A204.1 (cell line): ENCODE results near the gene RBBP6.

ENCODE experiments used
- FAIRE-seq: peaks from 2 replicates; lab custom pipeline; 2012; peaks lifted over from hg19 to GRCh38; lab: Jason Lieb, UNC

Gene RBBP6

DNA sequence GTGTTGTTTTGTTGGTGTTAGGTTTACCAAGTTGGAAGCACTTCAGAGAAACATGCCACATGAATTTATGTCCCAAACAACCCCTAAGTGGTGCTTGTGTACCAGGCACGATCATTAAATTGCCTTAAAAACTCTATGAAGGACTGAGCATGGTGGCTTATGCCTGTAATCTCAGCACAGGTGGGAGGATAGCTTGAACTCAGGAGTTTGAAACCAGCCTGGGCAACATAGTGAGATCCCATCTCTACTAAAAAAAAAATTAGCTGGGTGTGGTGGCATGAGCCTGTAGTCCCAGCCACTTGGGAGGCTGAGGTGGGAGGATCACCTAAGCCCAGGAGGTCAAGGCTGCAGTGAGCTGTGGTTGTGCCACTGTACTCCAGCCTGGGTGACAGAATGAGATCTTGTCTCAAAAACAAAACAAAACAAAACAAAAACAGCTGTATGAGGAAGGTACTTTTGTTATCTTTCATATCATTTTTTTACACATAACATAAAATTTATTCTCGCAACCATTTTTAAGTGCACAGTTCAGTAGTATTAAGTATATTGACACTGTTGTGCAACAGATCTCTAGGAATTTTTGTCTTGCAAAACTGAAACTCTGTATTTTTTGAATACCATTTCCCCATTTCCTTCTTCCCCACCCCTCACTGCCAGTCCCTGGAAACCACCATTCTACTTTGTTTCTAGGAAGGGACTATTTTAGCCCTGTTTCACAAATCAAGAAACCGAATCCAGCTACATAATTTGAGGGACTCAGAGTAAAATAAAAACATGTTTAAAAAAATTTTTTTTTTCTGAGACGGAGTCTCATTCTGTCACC, 14.3 kb upstream of the RBBP6 start:
- no peak for FAIRE-seq

DNA sequence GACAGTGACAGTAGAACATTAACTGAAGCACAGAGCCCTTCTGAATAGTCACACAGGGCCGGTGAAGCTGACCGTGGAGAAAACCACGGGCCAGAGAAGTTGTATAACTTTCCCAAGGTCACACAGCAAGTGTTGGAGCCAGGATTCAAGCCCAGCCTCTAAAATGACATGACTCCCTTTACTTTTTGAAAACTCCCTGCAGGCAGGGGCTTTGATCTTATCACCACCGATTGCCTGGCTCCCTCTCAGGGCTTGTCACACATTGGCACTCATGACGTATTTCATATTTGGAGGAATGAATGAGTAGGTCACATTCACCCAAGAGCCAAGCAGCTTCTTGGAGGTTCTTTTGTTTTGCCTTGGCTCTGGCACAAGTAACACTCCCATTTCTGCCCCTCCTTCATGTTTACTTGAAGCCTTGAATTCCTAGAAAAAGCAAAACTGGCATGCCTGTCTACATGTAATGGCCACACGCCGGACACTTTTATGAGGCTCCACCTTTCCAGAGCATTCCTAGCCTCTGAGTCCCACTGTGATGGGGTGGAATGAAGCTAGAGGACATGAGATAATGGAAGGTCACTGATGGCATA, 13.3 kb upstream of the RBBP6 start:
- FAIRE-seq = no peak

DNA sequence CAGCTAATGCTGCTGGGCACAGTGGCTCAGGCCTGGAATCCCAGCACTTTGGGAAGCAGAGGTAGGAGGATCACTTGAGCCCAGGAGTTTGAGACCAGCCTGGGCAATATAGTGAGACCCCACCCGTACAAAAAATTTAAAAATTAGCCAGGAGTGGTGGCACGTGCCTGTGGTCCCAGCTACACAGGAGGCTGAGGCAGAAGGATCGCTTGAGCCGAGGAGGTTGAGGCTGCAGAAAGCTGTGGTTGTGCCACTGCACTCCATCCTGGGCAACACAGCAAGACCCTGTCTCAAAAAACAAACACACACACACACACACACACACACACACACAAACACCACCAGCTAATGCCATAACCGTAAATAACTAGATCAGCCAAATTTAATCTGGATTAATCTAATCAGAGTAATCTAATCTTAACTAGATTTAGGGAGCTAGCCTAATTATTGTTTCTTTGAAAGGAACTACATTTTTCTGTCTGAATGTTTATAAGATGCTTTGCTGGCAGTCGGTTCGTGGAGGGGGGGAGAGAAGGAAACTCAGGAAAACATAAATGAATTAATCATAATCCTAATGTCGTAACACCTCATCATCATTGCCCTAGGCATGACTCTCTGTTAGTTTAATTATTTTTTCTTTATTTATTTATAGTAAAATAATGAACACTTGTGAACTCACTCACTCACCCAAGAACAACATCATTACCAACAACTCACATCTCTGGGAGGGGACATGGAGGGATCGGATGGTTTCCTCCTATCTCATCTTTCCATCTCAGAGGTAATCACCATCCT, 12.5 kb upstream of the RBBP6 start:
- no peak for FAIRE-seq

DNA sequence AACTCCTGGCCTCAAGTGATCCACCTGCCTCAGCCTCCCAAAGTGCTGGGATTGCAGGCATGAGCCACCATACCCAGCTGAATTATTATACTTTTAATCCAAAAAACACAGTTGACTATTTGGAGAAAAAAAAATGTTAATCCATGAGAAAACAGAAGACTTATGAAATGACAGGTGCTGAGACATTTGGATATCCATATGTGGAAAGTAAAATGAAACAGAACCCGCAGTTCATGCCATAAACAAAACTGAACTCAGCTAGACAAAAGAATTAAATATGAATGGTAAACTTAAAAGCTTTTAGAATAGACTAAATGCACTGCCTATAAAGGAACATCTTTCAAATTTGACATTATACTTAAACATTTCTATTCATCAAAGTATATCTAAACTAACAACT, 8.2 kb upstream of the RBBP6 start:
- no peak for FAIRE-seq

DNA sequence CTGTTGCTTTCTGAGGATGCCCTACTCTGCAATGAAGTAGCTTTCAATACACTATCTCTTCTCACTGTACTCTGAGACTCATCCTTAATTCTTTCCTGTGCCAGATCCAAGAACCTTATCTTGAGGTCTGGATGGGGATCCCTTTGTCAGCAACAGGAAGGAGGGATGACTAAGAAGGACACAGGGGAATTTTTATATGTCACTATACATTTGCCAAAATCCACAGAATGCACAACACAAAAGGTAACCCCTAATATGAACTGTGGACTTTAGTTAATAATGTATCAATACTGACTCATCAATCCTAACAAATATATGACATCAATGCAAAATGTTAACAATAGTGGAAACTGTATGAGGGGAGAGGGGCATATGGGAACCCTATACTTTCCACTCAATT, 4.7 kb upstream of the RBBP6 start:
- FAIRE-seq = no peak

DNA sequence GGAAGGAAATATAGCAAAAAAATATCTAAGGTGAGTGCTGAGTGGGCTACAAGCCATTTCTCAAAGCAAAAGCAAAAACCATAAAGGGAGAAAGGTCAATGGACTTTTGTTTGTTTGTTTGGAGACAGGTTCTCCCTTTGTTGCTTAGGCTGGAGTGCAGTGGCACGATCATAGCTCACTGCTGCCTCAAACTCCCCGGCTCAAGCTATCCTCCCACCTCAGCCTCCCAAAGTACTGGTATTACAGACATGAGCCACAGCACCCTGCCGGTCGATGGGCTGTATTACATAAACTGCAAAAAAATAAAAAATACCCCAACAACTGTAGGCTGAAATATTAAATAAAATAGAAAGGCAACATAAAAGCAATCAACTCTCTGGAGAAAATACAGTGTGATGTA, 3.5 kb upstream of the RBBP6 start:
- FAIRE-seq = no peak

DNA sequence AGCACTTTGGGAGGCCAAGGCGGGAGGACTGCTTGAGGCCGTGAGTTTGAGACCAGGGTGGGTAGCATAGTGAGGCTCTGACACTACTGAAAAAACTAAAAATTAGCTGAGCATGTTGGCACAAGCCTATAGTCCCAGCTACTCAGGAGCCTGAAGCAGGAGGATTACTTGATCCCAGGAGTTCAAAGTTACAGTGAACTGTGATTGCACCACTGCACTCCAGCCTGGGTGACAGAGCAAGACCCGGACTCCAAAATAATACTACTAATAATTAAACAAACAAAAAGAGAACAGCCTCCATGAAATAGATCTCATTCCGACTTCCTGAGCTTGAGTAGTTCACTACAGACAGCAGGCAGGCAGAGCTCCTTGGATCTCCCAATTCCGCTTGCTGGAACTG, 2.7 kb upstream of the RBBP6 start:
- no peak for FAIRE-seq

DNA sequence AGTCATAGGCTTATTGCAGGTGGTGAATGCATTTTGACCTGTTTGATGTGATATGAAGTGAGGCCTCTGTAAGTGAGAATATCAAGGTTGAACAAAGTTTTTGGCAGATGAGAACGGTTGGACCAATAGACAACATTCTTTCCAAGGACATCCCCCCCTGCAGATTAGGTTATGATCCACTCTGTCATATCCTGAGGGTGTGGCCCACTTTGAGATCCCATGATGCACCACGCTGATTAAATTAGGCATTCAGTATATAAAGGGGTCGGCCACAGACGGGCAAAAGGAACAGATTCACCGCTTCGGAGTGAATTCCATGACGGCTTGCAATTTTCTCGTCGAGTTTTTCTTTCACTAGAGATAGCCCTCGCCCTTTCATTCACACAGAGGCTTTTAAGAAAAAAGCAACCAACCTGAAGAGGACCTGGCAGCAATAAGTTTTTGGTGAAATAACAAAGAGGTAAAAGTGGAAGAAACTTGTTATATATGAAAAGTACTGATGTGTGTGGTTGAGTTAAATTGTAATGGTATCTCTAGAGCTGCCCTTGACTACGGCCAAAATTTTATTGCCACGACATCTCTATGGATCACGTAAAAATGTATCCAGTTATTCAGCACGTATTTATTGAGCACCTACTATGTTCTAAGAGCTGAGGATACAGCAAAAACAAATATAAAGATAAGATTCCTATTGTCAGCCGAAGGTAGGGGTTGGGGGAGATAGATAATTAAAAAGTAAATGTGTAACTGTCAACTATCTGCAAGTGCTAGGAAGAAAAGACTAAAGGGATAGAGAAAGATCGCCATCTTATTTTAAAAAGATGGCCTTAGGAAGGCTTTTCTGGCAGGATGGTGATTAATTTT, 1.7 kb upstream of the RBBP6 start:
- FAIRE-seq = no peak

DNA sequence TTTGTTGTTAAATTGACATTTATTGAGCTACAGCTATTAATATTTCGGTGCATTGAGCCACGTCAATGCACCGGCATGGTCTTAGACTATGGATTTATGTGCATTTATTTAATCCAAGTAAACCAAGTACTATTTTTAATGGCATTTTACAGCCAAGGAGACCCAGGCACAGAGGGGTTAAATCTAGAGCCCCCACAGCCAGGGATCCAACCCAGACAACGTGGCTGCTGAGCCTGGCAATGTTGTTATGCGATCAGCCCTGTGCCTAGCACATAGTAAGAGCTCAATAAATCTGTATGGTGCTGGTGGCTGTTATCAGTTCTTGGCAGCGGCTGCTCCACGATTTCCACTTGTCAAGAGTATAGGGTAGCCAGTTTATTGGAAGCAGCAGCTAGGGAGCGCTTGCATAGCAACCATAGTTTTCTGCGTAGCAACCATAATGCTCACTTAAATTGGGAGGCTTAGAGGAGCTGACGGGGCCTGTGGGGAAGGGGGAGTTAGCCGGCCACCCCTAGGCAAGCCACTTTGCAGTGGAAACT, 541 bp upstream of the RBBP6 start:
- FAIRE-seq = no peak

DNA sequence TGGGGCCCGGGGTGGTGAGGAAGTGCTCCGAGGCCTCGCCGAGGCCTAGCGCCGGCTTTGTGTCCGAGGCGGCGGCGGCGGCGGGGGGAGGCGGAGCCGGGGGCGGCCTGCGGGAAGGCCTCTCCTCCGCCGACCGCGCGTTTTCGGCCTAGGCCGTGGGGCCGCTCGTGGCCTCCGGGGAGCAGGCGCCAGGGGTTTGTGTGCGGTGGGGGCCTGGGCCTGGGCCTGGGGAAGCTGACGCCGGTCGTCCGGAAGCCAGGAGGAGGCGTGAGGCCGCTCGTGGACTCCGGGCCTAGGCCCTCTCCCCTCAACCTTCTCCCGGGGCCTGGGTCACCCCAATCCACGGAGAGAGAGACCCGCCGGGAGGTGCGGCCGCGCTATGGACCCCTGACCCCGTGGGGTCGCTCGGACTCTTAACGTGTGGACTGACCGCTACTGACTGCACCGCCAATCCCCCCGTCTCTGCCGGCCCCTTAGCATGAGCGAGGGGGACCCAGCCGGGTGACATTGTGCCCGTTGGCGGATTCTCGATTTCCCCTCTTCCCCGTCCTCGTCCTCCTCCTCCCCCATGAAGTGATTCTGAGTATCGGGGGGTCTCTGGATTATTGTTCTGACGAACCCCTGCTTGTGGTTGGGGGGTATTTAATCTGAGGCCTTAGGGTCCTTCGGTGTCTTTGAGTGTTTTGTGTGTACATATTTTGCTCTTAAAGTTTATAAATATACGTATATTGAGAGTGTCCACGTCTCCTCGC, 660 bp downstream of the RBBP6 start:
- no peak for FAIRE-seq

DNA sequence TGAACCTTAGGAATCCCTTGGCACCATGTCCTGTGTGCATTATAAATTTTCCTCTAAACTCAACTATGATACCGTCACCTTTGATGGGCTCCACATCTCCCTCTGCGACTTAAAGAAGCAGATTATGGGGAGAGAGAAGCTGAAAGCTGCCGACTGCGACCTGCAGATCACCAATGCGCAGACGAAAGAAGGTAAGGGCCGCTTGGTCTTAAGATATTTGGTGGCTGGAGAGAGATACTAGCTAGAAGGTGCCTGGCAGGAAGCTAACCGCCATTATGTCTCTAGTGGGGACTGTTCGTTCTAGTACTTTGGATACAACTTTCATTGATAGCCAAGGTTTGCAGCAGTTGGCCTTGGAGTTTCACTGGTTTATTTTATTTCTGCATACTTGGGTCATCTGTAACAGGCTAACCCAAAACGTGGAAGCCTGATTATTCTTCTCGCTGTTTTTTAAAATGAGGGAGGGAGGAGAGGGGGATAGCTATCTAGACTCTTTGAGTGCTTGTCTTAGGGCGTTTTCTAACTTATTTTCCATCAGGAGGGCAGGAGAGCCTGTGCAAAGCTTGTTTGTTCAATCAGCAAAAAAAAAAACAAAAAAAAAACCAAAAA, 1.3 kb downstream of the RBBP6 start:
- FAIRE-seq = no peak

DNA sequence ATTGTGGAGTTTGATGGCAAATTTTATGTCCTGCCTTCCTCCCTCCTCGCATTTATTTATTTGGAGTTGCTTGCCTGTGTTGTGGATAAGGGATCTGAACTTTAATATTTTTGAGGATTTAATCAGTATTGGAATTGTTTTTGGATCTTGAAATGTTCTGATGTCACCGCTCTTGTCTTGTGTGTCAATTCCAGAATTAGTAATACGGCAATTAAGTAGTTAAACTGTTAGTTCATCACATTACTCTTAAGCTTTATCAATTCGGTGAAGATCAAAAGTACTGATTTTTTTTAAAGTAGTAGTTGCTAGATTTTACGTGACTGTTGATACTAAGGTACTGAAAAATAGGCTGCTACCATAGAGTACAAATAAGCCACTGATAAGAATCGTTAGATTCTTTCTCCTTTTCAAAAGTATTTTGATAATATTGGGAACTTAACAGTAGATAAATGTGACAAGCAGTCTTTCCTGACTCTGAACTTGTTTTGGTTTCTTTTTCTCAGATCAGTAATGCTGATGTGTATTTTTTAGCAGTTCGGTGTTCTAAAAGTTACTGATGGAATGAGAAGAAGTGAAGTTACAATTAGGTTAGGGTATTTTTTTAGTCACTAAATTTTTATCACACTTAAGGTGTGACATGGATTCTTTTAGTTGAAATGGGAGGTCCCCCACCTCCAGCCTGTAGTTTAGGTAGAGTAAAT, 2.0 kb downstream of the RBBP6 start:
- no peak for FAIRE-seq

DNA sequence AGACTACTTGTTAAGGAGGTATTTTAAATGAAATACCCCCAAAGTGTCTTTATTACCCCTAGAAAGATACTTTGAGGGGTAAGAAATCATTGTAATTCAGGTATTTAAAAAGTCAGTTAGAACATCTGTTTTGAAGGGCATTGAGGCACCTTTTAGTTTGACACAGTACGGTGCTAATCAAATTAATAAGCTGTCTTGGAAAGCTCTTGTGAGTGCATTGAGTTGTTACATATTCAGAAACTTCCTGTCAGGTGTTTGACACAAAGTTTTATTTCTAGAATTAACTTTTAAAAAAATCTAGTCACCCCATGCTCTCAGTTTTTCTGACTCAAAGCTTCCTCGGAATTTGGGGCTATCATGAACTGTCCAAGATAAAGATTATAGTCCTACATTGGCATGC, 4.6 kb downstream of the RBBP6 start:
- FAIRE-seq = no peak

DNA sequence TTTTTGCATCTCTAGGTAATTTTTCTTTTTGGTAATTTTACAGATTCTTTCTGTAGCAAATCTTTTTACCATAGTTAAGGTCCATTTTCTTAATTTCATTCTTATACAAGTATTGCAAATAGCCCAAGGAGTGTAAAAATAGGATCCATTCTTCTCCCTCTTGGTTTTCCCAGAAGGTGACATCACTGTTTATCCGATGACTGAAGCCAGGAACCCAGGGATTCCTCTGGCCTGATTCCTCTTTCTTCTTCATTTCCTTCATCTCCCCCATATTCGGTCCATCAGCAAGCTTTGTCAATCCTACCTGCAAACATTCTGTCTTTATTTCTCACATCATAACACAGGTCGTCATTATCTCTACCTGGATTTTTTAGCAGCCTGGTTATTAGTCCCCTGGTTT, 5.3 kb downstream of the RBBP6 start:
- FAIRE-seq = no peak

DNA sequence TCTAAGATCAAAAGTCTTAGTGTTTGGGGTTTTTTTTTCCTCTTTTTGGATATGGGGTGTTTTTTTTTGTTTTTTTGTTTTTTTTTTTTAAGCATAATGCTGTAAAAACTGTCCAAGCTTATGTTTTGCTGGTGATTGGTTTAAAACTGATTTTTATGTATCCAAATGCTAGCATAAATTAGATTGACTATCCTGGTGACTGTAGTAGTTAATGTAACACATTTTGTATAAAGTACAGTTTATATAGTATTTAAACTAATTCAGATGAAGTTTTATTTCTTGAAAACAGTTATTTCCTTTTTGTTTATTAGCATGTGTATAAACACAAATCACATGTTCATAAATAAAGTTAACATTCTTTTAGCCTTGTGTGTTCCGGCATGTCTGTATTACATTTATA, 10.9 kb downstream of the RBBP6 start:
- FAIRE-seq = no peak

DNA sequence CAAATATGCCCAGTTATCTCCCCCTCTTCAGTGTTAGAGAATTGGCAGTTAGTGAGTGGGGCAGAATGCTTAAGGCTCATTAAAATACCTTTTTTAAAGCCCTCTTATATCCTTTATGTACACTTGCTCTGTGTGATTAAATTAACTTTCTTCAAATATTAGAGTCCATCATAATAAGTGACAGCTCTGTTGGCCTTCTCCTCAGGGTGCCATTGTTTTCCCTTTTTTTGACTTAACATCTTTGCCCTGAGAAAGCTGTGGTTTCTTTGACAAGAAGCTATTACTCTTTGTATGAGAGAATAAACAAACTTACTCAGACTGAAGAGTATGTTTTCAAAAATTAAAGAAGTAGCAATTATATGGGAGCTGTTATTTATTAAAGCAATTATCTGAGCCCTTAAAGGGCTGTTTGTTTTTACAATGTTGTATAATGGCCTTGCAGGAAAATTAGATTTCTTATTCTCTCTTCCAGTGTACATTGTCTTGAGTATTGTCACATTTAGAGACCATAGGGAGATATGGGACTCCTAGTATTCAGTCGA, 13.4 kb downstream of the RBBP6 start:
- FAIRE-seq = no peak

DNA sequence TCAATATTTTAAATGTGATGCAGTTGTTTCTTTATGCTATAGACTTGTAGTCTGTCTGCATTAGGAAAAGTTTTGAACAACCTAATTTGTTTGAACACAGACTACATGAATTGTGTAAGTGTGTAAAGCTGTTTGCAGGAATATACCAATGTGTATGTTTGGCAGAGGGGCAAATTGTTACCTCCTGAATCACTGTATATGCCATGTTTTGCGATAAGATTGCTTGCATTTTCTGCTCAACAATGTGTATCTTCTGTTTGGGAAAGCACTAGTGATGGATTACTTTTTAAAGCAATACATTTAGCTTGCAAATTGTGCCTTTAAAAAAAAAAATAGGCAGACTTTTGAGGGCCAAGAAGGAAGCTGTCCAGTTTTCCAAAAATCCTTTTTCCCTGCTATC, 14.6 kb downstream of the RBBP6 start:
- FAIRE-seq = no peak

DNA sequence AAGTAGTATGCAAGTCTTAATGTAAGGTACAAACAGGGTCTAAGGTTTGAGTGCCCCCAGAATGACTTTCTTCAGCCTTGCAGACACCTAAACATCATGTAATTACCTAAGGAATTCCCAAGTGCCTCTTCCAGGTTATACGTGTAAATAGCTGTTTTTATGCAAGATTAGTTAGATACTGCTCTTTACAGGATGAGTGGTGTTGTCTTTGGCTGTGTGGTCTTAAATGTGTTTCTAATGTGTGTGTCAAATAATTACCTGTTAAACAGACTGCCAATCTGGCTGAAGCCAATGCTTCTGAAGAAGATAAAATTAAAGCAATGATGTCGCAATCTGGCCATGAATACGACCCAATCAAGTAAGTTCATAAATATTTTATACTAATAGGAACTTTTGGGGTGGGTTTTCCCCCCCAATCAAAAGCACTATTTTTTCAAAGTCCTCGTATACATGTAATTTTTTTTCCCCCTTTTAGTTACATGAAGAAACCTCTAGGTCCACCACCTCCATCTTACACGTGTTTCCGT, 16.0 kb downstream of the RBBP6 start:
- no peak for FAIRE-seq

DNA sequence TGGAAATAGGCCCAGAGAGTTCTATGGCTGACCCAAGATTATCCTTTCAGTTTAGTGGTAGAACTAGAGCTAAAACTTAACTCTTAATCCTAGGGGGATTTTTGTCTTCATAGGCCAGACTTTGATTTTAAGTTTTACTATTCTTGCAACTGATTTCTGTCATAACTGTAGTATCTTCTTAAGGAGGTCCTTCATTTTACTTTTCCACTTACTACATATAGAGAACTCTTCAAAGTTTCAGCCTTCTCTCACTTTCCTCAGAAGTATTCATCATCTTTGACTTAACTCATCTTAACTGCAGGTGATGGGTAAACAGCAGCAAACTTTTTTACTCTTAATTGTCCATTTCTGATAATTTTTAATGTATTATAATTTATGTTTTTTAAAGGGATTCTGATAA, 23.4 kb downstream of the RBBP6 start:
- FAIRE-seq = no peak

DNA sequence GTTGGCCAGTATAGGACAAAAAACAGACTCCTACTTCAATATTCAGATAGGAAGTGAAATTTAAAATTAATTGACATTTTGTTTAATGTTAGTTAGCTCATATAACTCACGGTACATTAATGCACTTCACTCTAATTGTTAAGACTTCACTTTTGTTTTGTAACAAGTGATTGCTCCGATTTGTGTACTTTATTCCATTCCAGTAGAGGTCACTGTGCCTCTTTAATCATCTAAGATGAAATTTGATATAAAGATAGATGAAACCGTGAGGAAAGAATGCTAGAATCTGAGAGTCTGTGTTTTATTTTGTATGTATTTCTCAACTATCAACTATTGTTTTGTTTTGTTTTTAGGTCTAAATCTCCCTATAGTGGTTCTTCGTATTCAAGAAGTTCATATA, 29.0 kb downstream of the RBBP6 start:
- peak; percentile 93 for FAIRE-seq
